Gastroesophageal sphincter (tissue), 3 donors: ENCODE results near the gene PDE4B.

Experiments
- EP300 ChIP-seq: sonication (generic); formaldehyde crosslinking; IDR thresholded peaks from one replicate; pipeline ENCODE4 v1.6.1; 2017; ENCODE audit warnings: antibody characterized with exemption, mild to moderate bottlenecking
- POLR2A ChIP-seq, 2 donors: fragments of 450-650 bp; IDR thresholded peaks; one replicate each; pipeline ENCODE4 v1.6.1; 2017; ENCODE audit warnings: antibody characterized with exemption in 2 of 2, mild to moderate bottlenecking in 2 of 2, moderate library complexity in 1 of 2
- POLR2AphosphoS5 ChIP-seq: sonication (generic); formaldehyde crosslinking; IDR thresholded peaks from one replicate; pipeline ENCODE4 v1.6.1; 2017; ENCODE audit warnings: antibody characterized with exemption
- TF ChIP-seq, protein P1 (sequence below), 4 experiments: fragments of 200-600 bp in 2 of 4; fragments of 450-650 bp in 2 of 4; sonication (generic) in 1 of 4; IDR thresholded peaks; one replicate each; pipeline ENCODE4 v1.5.1; 2017 to 2019; ENCODE audit warnings: antibody characterized with exemption in 4 of 4, mild to moderate bottlenecking in 2 of 4, moderate library complexity in 2 of 4

GRCh38 chr1:66012106-66012784, 219.6 kb downstream of the PDE4B start:
- TF ChIP-seq, protein P1, sequence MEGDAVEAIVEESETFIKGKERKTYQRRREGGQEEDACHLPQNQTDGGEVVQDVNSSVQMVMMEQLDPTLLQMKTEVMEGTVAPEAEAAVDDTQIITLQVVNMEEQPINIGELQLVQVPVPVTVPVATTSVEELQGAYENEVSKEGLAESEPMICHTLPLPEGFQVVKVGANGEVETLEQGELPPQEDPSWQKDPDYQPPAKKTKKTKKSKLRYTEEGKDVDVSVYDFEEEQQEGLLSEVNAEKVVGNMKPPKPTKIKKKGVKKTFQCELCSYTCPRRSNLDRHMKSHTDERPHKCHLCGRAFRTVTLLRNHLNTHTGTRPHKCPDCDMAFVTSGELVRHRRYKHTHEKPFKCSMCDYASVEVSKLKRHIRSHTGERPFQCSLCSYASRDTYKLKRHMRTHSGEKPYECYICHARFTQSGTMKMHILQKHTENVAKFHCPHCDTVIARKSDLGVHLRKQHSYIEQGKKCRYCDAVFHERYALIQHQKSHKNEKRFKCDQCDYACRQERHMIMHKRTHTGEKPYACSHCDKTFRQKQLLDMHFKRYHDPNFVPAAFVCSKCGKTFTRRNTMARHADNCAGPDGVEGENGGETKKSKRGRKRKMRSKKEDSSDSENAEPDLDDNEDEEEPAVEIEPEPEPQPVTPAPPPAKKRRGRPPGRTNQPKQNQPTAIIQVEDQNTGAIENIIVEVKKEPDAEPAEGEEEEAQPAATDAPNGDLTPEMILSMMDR (IDR thresholded peaks at IDR 0.05) = no peak
- TF ChIP-seq POLR2A (IDR thresholded peaks at IDR 0.05) (no peak), POLR2AphosphoS5 (no peak), EP300 (no peak)
